Measurements from ENCODE around the gene MDM2. TPM values are rescaled to one million over a fixed set of nuclear protein-coding genes. Genes with fewer than 3 reads are reported as not detected.

MDM2 gene
- total and polyA plus RNA-seq, 2 of the 8 experiments (the other 6 are each of a cell fraction or from before 2014, with no cell fraction given), result 15.1 to 115 TPM

- TF ChIP-seq CTCF (IDR thresholded peaks at IDR 0.05; ENCODE audit: control extremely low read depth in 1 of 3, insufficient read depth in 1 of 3, low read depth in 1 of 3, low read length in 3 of 3) (no peak), CBX8 (IDR thresholded peaks at IDR 0.05; ENCODE audit: borderline replicate concordance, low read depth, low read length) (no peak), E2F6 (IDR thresholded peaks at IDR 0.05) (no peak), USF2 (IDR thresholded peaks at IDR 0.05; ENCODE audit: low read length) (no peak), SP4 (IDR thresholded peaks at IDR 0.05; ENCODE audit: low read length) (no peak), EP300 (IDR thresholded peaks at IDR 0.05; ENCODE audit: borderline replicate concordance in 1 of 2, low read depth in 2 of 2, low read length in 2 of 2) (no peak), TAF7 (optimal IDR thresholded peaks at IDR 0.05; ENCODE audit: borderline replicate concordance, low read depth, low read length) (no peak)
Observed at GRCh38 chr12:68831751-68832503, 23.9 kb downstream of the MDM2 start (continued).

All from H1 (cell line).